Effector memory CD8-positive, alpha-beta T cell (primary cell): ENCODE measurements around the gene STOX2.

Experiments used
- ATAC-seq: fragments of 150-1000 bp; cut with Tn5 transposase; replicated peaks from 2 replicates; pipeline ENCODE4 v1.10.0; 2021; ENCODE audit warnings: mild to moderate bottlenecking, moderate library complexity
- DNase-seq, 3 experiments: peaks; one replicate each; pipeline ENCODE4 v3.0.0; 2021
- H3K27ac Mint-ChIP-seq, 2 donors: one replicate each; pipeline ENCODE4 v1.8.0; 2022; ENCODE audit warnings: mild to moderate bottlenecking in 2 of 2, mixed read lengths in 2 of 2, moderate library complexity in 2 of 2
- H3K27me3 Mint-ChIP-seq, 2 donors: one replicate each; pipeline ENCODE4 v1.8.0; 2022; ENCODE audit warnings: mixed read lengths in 2 of 2
- H3K36me3 Mint-ChIP-seq: one replicate; pipeline ENCODE4 v1.8.0; 2022; ENCODE audit warnings: mild to moderate bottlenecking, moderate library complexity, mixed read lengths; ENCODE audit not compliant: insufficient read depth
- H3K4me1 Mint-ChIP-seq, 2 donors: one replicate each; pipeline ENCODE4 v1.8.0; 2022; ENCODE audit warnings: low read depth in 2 of 2, mixed read lengths in 2 of 2
- H3K4me3 Mint-ChIP-seq, 2 donors: one replicate each; pipeline ENCODE4 v1.8.0; 2022; ENCODE audit warnings: mild to moderate bottlenecking in 2 of 2, mixed read lengths in 2 of 2, moderate library complexity in 2 of 2
- H3K9me3 Mint-ChIP-seq, 2 donors: one replicate each; pipeline ENCODE4 v1.8.0; 2022; ENCODE audit warnings: mixed read lengths in 2 of 2

Gene STOX2

DNA sequence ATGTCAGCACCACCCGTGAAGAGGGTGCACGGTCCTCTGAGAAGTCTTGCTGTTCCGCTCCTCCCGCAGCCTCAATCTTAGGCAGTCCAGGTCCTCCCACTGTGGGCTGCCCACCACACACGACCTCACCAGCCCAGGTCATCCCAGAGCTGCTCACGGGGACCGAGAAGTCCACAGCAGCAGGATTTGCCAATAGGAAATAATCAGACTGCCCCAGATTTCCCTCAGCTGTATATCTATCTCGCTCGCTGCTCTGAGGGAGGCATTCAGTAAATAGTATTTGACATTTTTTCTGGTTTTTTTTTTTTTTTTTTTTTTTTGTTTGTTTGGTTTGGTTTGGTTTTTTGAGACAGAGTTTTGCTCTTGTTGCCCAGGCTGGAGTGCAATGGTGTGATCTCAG, 83.8 kb downstream of the STOX2 start:
- no peaks in the 10 kb centered on the region for H3K36me3 Mint-ChIP-seq
- no peak overlapping the region for H3K27ac Mint-ChIP-seq
- H3K4me3 Mint-ChIP-seq, result no peak overlapping the region
- H3K27me3 Mint-ChIP-seq, result peaks cover 18 to 36% of the 10 kb centered on the region in 2 donors
- no peaks in the 10 kb centered on the region for H3K9me3 Mint-ChIP-seq
- no peak for DNase-seq
- no peaks in the 10 kb centered on the region for H3K4me1 Mint-ChIP-seq
- no peak for ATAC-seq

DNA sequence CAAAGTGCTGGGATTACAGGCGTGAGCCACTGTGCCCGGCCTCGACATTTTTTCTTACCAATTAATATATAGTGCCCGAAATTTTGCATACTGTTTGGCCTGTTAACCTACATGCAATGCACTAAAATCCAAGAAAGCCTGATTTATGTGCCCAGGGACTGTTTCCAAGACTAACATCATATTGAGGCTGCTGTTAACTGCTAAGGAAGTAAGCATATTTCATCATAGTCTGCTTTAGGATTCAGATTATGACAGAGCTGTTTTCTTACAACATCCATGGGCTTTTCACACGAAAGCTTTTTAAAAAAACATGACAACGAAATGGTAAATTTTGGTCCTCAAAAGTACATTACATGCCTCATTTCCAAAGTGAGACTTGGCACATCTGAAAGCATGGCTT, 84.4 kb downstream of the STOX2 start:
- Mint-ChIP-seq H3K27ac (no peak overlapping the region), H3K4me3 (no peak overlapping the region), H3K36me3 (no peaks in the 10 kb centered on the region), H3K27me3 (peaks cover 20 to 33% of the 10 kb centered on the region in 2 donors), H3K9me3 (no peaks in the 10 kb centered on the region), H3K4me1 (no peaks in the 10 kb centered on the region)
- ATAC-seq (no peak), DNase-seq (no peak)

DNA sequence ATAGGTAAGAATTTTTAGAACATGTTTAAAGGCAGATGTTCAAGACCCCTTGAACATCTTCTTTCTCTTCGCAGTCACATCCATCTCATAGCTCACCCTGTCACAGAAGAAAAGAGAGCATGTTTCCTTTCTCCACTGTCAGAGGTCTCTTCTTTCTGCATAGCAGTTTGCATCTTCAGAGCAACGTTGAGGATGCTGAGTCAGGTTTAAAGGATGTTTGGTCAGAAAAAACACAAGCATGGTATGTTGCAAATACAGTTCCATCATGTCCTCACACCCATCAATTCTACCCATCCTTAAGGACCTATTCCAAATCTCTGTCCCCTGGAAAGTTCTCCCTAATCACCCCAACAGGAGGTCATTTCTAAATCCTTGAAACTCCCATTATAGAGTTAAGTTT, 84.8 kb downstream of the STOX2 start:
- no peak for ATAC-seq
- Mint-ChIP-seq H3K9me3 (no peaks in the 10 kb centered on the region), H3K4me3 (no peak overlapping the region), H3K36me3 (no peaks in the 10 kb centered on the region), H3K4me1 (no peaks in the 10 kb centered on the region), H3K27me3 (peaks cover 23 to 31% of the 10 kb centered on the region in 2 donors), H3K27ac (no peak overlapping the region)
- no peak for DNase-seq

DNA sequence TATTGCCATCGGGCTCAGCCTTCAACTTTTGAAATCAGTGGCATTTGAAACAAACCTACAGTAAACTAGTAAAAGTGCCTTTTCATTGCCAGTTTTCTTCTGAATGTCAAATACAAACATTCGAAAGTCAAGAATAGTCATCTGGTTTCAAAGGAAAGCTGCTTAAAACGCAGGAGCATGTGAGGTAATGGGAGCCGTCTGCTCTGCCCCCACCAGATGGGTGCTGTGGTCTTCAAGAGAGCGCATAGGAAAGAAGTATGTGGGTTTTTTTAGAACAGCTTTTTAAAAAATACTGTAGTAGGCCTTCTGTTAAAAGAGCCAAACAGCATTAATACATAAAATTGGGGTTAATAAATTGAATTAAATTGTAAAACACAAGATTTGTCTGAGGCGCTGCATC, 88.6 kb downstream of the STOX2 start:
- H3K9me3 Mint-ChIP-seq, result no peaks in the 10 kb centered on the region
- no peak for ATAC-seq
- no peak for DNase-seq
- H3K36me3 Mint-ChIP-seq, result no peaks in the 10 kb centered on the region
- no peaks in the 10 kb centered on the region for H3K4me1 Mint-ChIP-seq
- peaks cover 31 to 39% of the 10 kb centered on the region in 2 donors for H3K27me3 Mint-ChIP-seq
- H3K4me3 Mint-ChIP-seq, result no peak overlapping the region
- H3K27ac Mint-ChIP-seq, result no peak overlapping the region

DNA sequence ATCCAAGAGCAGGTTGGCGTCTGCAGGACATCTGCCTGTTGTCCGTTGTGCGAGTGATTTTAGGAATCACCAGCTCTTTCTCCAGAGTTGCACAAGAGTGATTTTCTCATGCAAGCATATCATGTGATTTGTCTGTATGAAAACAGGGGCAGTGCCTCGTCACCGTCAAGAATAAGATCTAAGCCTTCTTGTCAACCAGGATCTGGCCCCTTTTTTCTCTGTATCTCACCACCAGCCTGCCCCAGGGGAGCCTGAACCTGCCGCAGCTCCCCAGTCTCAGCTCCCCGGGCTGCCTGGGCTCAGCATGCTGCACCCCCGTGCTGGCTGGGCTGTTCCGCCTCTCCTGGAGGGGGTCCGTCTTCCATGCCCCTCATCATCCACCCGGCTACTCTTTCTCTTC, 90.5 kb downstream of the STOX2 start:
- DNase-seq, result no peak
- H3K4me3 Mint-ChIP-seq, result no peak overlapping the region

DNA sequence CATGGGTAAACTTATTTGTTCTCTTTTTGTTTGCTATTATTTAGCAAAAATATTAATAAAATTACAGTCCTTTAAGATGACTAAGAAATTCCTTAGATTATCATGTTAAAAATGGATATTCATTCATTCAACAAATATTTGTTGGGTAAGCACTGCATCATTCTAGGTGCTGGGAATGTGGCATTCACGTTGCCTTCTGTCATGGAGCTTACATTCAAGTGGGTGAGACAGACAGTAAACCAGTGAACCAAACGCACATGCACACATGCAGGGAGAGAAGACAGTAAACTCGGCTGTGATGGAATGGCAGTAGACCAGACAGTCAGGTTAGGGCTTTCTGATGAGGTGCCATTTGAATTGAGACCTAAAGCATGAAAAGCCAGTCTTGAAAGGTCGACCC, 91.8 kb downstream of the STOX2 start:
- ATAC-seq (no peak), DNase-seq (no peak)
- Mint-ChIP-seq H3K4me3 (no peak overlapping the region), H3K9me3 (no peaks in the 10 kb centered on the region), H3K27ac (no peak overlapping the region), H3K36me3 (no peaks in the 10 kb centered on the region), H3K4me1 (no peaks in the 10 kb centered on the region), H3K27me3 (peaks cover 47 to 53% of the 10 kb centered on the region in 2 donors)

More for the DNA sequence above, 90.5 kb downstream of the STOX2 start:
- no peak for ATAC-seq
- H3K36me3 Mint-ChIP-seq, result no peaks in the 10 kb centered on the region
- H3K9me3 Mint-ChIP-seq, result no peaks in the 10 kb centered on the region
- H3K27ac Mint-ChIP-seq, result no peak overlapping the region
- no peaks in the 10 kb centered on the region for H3K4me1 Mint-ChIP-seq
- H3K27me3 Mint-ChIP-seq, result peaks cover 38 to 44% of the 10 kb centered on the region in 2 donors

DNA sequence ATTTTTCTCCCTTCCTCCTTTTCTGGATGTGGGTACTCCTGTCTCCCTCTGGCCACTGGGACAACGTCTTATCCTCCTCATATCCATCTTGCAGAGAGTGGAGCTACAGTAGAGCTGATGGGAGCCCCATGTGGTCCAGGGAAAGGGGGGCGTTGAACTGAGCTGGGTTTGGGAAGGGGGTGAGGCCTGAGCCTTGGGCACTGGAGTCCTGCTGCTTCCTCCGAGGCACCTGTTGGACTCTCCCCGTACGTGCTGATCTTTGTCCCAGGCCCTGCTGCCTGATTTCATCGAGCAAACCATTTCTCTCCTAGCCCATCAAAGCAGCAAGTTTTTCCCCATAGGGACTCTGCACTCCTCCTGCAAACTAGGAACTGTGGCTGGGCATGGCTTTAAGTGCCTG, 94.3 kb downstream of the STOX2 start:
- Mint-ChIP-seq H3K36me3 (peaks cover 3% of the 10 kb centered on the region), H3K27me3 (peaks cover 24 to 34% of the 10 kb centered on the region in 2 donors), H3K27ac (no peak overlapping the region)

DNA sequence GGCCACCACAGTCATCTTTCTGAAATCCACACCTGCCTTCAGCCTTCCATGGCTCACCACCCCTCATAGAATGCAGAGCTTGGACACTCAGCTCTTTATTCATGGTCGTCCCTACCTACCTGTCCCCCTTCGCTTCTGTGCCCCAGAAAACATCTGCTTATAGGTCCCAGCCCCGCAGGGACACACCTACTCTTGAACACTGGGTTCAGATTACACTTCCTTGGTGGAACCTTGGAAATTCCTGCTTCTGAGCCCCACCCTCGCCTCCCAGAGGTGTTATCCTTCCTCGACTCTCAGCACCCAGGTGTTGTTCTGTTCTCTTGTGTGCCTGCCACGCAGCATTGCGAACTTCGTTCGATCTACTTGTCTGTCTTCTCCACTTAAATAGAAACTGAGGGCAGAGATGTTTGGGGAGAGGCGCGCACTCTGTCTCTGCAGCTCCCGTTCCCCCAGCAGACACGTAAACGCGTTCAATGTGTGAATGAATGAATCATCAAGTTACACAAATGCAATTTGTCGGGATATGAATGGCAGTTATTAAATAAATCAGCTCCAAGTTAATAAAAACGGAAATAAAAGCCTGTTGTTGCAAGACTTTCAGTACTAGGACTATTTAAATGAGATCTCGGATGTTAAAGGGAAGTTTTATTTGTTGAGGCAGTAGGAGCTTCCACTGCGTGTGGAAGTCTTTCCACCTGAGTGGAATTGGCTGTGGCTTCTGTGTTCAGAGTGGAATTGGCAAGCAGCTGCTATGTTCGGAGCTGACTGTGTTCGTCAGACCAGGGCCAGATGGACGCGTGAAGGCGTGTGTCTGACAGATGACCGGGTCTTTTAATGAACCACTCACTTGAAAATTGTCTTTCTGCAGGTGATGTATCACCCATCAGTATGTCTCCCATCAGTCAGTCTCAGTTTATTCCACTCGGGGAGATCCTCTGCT, 95.6 kb downstream of the STOX2 start:
- no peaks in the 10 kb centered on the region for H3K4me1 Mint-ChIP-seq
- peaks cover 23 to 24% of the 10 kb centered on the region in 2 donors for H3K27me3 Mint-ChIP-seq
- DNase-seq, result no peak
- peaks cover 3% of the 10 kb centered on the region for H3K36me3 Mint-ChIP-seq
- H3K27ac Mint-ChIP-seq, result no peak overlapping the region
- ATAC-seq, result no peak
- H3K9me3 Mint-ChIP-seq, result no peaks in the 10 kb centered on the region
- no peak overlapping the region for H3K4me3 Mint-ChIP-seq

More for the DNA sequence above, 94.3 kb downstream of the STOX2 start:
- no peaks in the 10 kb centered on the region for H3K9me3 Mint-ChIP-seq
- DNase-seq, result no peak
- no peak for ATAC-seq
- H3K4me3 Mint-ChIP-seq, result no peak overlapping the region
- H3K4me1 Mint-ChIP-seq, result no peaks in the 10 kb centered on the region

DNA sequence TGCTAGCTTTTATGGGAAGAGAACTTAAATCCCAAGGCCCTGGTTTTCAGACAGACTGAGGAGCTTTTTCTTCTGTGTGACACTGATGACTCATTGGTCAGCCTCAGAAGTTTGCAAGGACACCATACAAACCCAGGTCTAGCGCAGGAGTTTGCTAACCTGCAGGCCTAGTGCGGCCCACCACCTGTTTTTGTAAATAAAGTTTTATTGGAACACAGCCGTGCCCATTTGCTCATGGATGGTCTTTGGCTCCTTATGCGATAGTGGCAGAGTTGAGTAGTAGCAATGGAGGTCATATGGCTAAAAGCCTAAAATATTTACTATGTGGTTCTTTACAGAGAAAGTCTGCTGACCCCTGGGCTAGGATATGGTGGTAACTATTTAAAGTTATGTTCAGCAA, 98.3 kb downstream of the STOX2 start:
- Mint-ChIP-seq H3K4me3 (no peak overlapping the region), H3K27me3 (peaks cover 15 to 24% of the 10 kb centered on the region in 2 donors), H3K4me1 (no peaks in the 10 kb centered on the region), H3K27ac (no peak overlapping the region), H3K36me3 (peaks cover 3% of the 10 kb centered on the region), H3K9me3 (no peaks in the 10 kb centered on the region)
- DNase-seq (no peak), ATAC-seq (no peak)

DNA sequence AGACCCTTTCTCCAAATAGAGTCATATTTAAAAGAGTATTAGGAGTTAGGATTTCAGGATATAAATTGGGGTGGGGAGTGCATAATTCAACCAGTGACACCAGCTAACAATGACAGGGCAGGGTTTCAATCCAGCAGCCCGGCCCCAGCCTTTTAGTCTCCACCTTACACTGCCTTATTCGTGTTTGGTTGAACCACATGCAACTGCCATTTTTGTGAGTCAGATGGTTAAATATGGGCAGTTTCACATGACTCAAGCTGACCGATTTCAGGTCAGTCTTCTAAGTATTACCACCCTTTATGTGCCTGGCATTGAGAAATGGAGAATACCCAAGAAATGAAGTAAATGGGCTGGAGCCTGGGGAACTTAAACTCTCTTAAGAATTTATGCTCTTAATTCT, 102.8 kb downstream of the STOX2 start:
- peaks cover 0 to 4% of the 10 kb centered on the region in 2 donors for H3K27me3 Mint-ChIP-seq
- H3K27ac Mint-ChIP-seq, result no peak overlapping the region
- H3K4me1 Mint-ChIP-seq, result no peaks in the 10 kb centered on the region
- H3K4me3 Mint-ChIP-seq, result no peak overlapping the region
- no peak for ATAC-seq
- H3K36me3 Mint-ChIP-seq, result no peaks in the 10 kb centered on the region
- no peak for DNase-seq
- H3K9me3 Mint-ChIP-seq, result no peaks in the 10 kb centered on the region

DNA sequence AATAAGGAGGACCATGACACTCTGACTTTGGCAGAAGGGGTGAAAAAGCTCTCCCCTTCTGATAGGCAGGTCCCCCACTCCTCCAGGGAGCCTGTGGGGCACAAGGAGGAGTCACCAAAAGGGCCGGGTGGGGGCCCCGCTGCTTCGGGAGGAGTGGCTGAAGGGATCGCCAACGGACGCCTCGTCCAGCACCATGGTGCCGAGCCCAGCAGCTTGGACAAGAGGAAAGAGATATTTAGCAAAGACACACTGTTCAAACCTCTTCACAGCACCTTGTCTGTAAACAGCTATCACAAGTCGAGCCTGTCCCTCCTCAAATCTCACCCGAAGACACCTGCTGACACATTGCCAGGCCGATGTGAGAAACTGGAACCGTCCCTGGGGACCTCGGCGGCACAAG, 105.6 kb downstream of the STOX2 start:
- DNase-seq (no peak), ATAC-seq (no peak)
- Mint-ChIP-seq H3K4me1 (no peaks in the 10 kb centered on the region), H3K27me3 (peaks cover 4 to 8% of the 10 kb centered on the region in 2 donors), H3K4me3 (no peak overlapping the region), H3K9me3 (no peaks in the 10 kb centered on the region), H3K36me3 (no peaks in the 10 kb centered on the region), H3K27ac (no peak overlapping the region)

DNA sequence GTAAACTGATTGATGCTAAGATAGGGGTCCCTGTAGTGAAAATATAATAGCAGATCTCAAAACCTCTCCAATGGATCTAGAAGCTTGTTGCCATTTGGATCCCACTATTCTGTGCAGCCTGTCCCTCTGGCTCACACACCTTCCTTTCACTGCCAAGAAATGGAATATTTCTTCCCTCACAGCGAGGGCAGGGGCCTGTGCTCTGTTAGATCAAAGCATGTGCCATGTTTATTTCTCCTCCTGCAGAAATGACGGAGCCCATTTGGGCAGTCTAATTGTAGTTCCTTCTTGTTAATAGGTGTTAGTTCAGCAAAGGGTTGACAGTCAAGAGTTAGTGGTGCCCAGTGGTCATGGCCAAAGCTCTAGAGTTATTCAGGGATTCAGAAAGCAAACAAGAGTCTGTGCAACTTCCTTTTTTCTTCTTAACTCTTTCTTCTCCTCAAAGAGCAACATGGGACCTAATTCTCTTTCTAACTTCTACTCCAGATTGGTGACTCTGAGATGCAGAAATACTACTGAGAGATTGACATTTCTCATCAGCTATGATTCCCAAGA, 106.8 kb downstream of the STOX2 start:
- Mint-ChIP-seq H3K4me1 (no peaks in the 10 kb centered on the region), H3K27me3 (peaks cover 4 to 8% of the 10 kb centered on the region in 2 donors), H3K9me3 (no peaks in the 10 kb centered on the region), H3K27ac (no peak overlapping the region), H3K4me3 (no peak overlapping the region), H3K36me3 (no peaks in the 10 kb centered on the region)
- no peak for ATAC-seq
- no peak for DNase-seq

DNA sequence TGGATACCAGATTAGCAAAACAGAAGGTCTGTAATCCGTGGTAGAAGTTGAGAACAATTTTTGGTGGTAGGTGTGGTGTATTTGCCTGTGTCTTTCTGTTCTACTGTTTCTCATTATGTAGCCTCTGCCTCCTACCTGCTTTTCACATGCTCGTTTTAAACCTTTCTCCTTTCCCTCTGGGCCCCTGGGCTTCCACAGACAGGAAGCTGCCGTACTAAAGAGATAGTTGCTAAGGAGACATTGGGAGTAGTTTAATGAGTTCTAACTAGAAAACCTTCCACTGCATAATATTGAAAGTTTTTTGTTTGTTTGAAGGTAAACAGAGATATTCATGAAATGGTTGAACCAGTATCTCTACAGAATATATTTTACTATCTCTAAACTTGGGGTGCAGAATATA, 107.8 kb downstream of the STOX2 start:
- no peak overlapping the region for H3K27ac Mint-ChIP-seq
- no peak for DNase-seq
- no peaks in the 10 kb centered on the region for H3K9me3 Mint-ChIP-seq
- H3K36me3 Mint-ChIP-seq, result no peaks in the 10 kb centered on the region
- no peak overlapping the region for H3K4me3 Mint-ChIP-seq
- H3K27me3 Mint-ChIP-seq, result peaks cover 8% of the 10 kb centered on the region in 2 donors
- ATAC-seq, result no peak
- no peaks in the 10 kb centered on the region for H3K4me1 Mint-ChIP-seq

DNA sequence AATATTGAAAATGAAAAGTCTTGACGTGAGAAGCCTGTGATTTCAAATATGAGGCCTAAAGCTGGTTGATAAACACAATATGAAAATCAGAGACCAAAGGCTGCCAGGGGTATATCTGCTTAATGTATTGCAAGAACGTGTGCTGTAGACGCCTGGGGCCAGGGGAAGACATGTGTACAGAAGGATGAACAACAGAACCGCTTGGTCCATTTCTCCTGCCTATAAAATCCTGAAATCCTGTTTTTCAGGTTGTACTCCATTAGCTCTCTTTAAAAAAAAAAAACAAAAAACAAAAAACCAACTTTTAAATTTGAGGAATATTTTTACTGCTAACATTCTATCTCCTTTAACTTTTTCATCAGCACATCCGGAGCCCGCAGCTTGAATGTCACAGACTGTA, 109.2 kb downstream of the STOX2 start:
- Mint-ChIP-seq H3K4me1 (no peaks in the 10 kb centered on the region), H3K27me3 (peaks cover 7 to 8% of the 10 kb centered on the region in 2 donors), H3K27ac (no peak overlapping the region), H3K36me3 (no peaks in the 10 kb centered on the region), H3K4me3 (no peak overlapping the region), H3K9me3 (no peaks in the 10 kb centered on the region)
- ATAC-seq (no peak), DNase-seq (no peak)
